DLD1 (cell line): ENCODE results near the gene SYNE1.

Experiments used
- in situ Hi-C: cut with HindIII; loops from 2 replicates; pipeline ENCODE4 v1.10.0; 2017; ENCODE audit warnings: low sequenced_read_pairs

SYNE1 gene

GRCh38 chr6:152380993-152381898 is 255.9 kb downstream of the SYNE1 start:
- in situ Hi-C loops: no loop called here

DNA sequence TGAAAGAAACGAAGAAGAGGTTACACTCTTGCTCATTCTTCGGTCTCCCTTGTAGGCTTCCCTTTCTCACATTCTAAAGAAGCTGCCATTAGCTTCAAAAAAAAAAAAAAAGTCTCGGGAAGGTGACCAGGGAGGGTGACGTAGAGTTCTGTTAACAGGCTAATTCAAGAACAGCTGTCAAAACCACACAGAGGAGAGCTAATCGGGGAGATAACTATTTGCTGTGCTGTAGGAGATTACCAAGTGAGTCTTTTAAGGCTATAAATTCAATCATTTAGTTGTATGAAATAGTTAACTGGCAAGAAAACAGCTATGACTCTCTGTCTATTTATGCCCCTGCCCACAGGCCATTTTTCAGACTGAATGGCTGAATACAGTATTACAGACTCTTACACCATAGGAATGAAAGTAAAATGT is 256.8 kb downstream of the SYNE1 start:
- in situ Hi-C loops: no loop called here

- in situ Hi-C loops: no loop called here
Measured at GRCh38 chr6:152379423-152379822, 257.7 kb downstream of the SYNE1 start.

- in situ Hi-C loops: no loop called here
Measured at GRCh38 chr6:152378169-152378568, 259.0 kb downstream of the SYNE1 start.

DNA sequence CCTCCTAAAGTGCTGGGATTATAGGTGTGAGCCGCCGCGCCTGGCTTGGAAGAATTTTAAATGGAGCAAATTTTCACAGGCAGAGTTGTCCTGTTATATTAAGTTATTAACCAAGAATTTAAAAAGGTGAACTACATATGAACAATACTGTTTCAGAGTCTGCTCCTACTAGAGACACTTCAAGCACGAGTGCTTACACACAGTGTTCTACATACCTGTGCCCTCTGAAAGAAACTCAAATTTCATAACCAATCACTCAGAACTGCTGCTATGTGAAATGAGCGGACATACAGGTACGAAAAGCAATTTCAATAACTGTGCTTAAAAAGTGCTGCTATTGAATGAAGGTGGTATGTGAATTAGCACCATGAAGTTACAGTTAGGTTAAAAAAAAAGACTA is 262.0 kb downstream of the SYNE1 start:
- in situ Hi-C loops: no loop called here

GRCh38 chr6:152372945-152373344 is 264.2 kb downstream of the SYNE1 start:
- in situ Hi-C loops: no loop called here

DNA sequence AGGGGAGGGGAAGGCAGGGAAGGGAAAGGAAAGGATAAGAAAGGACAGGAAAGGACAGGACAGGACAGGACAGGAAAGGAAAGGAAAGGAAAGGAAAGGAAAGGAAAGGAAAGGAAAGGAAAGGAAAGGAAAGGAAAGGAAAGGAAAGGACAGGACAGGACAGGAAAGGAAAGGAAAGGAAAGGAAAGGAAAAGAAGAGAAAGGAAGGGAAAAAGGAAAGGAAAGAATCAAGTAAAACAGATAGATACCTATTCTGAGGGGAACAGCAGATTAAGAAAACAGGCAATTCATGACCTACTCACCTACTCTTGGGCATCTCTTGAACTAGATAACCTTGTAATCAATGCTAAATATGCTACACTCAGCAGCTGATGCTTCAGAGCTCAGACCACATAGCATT is 265.4 kb downstream of the SYNE1 start:
- in situ Hi-C loops: no loop called here

- in situ Hi-C loops: no loop called here
Measured at GRCh38 chr6:152368751-152369624, 268.2 kb downstream of the SYNE1 start.

DNA sequence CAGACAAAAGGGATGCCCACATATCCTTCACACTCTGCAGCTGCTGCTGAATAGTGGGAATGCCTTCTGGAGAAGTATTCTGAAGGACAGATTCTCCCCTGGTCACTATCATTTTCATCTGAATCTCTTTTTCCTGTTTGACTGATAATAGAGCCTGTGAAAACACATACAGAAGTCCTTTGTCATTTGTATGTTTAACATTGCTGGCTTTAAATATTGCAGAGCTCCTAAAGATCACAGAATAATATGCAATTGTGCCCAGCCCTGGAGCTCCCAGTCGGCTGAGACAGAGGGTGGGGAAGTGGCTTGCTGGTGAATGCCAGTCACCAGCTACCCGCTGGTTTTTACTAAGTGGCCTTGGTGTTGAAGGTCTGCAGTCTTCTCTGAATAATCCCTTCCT is 272.3 kb downstream of the SYNE1 start:
- in situ Hi-C loops: no loop called here

- in situ Hi-C loops: no loop called here
Measured at GRCh38 chr6:152360034-152360433, 277.1 kb downstream of the SYNE1 start.

DNA sequence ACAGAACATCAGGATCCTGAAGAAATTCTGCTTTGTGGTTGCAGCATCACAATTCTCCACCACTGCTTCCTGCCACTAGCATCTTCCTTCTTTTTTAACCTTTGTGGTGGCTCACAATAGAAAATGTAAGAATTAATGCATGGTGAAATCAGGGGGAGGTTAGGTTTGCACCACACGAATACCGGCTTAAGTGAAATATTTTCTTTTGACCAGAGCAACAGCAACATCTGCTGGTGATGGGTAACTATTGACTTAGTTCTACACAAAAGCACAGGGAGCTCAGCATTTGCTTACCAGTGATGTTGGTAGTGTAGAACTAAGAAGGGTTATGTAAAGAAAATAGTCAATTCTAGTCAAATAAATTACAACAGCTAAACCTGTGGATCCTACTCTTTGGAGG is 280.5 kb downstream of the SYNE1 start:
- in situ Hi-C loops: no loop called here

DNA sequence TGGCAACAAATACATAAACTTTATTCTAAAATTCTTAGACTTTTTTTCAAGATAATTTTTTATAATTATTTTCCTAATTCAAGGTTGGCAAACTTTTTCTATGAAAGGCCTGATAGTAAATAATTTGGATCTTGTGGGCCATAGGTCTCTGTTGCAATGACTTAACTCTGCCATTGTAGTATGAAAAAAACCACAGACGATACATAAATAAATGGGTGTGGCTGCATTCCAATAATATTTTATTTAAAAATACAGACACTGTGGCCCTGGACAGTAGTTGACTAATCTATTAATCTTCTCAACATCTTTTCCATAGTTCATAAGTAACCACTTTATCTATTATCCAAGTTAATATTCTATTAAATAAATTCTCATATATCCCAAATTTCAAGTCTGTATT is 281.1 kb downstream of the SYNE1 start:
- in situ Hi-C loops: no loop called here

GRCh38 chr6:152355166-152355565 is 282.0 kb downstream of the SYNE1 start:
- in situ Hi-C loops: no loop called here

- in situ Hi-C loops: no loop called here
Measured at GRCh38 chr6:152353440-152353839, 283.7 kb downstream of the SYNE1 start.

DNA sequence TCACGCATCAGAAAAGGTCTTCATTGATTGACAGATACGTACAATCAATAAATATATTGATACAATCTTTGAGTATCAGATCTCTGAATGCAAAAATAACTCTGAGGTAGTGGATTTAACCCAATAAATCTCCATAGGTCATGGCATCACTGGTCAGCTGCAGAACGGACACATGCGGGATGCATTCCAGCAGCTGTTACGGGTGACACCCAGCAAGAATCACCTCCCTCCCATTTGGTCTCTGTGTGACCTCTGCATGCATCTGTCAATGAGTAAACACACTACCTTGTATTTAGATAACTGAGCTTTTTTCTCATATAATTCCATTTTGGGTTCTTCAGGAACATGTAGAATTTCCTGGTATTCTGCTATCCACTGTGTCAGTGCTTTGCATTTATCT is 285.4 kb downstream of the SYNE1 start:
- in situ Hi-C loops: no loop called here

GRCh38 chr6:152351110-152351509 is 286.1 kb downstream of the SYNE1 start:
- in situ Hi-C loops: no loop called here

DNA sequence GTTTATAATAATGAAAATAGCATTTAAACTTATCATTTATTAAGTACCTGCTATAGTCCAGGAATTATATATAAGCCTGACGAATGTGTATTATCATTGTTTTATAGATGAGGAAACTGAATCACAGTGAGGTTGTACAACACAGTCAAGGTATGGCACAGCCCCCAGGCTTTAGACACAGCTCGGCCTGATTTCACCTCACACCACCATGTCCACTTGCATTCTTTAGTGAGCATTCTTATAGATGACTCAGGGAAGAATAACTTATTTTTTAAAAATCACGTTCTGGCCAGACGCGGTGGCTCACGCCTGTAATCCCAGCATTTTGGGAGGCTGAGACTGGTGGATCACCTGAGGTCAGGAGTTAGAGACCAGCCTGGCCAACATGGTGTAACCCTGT is 289.0 kb downstream of the SYNE1 start:
- in situ Hi-C loops: no loop called here

DNA sequence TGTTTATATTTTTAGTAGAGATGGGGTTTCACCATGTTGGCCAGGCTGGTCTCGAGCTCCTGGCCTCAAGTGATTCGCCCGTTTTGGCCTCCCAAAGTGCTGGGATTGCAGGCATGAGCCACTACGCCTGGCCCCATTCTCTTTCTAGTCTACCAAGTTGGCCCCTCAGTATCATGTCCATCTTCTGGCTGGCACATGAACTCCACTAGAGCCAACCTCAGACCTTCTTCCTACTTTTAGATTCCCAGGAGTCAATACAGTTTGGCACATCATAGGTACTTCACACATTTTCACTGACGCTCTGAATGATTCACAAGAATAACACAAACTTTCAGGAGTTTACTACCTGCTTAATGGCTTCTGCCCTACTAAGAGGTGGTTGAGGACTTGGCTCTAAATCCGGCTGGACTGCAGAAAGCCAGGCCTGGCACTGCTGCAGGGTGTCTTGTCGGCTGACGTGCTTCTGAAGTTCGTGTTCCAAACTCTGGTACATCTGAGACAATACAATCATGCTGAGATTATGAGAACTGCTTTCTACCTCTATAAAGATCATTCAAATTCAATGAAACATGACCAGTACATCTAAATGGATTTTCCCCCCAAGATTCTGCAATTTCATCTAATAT is 293.3 kb downstream of the SYNE1 start:
- in situ Hi-C loops: no loop called here

DNA sequence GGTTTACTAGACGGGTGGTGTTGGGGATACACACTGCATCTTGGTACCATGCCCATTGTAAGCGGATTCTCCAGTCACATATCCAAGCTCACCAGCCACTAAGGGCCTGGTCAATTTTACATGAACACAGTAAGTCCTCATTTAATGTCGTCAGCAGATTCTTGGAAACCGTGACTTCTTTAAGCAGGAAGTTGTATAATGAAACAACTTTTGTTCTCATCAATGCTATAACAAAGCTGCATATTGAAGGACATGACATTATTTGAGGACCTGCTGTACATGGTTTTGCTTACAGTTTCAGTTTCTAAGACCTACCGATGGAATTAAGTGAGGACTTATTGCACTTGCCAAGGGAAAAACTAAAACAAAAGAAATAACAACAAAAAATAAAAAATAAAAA is 295.6 kb downstream of the SYNE1 start:
- in situ Hi-C loops: no loop called here

- in situ Hi-C loops: no loop called here
Measured at GRCh38 chr6:152338335-152339125, 298.6 kb downstream of the SYNE1 start.

DNA sequence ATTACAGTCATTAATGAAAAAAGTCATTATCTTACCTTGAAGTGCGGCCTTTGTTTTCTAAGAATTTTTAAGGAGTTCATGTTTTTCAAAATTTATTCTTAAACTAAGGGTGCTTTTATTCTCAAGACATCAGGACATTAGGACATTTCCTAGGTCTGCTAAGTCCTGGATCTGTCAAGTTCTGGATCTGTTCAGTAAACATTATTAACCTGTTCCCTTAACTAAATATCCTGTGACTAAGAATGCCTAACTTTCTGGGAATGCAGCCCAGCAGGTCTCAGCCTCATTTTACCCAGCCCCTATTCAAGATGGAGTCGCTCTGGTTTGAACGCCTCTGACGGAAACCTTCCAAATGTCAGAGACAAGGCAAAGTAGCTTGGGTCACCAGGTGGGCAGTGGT is 302.6 kb downstream of the SYNE1 start:
- in situ Hi-C loops: no loop called here
